GM12878 (cell line): ENCODE data around the gene ADRB1. TPM values are rescaled to one million over a fixed set of nuclear protein-coding genes. Genes with fewer than 3 reads are reported as not detected.

Source experiments
- ATAC-seq: fragments of 200-7000 bp; cut with Tn5 transposase; 3 replicates; pipeline ENCODE4 v1.9.1; 2020; ENCODE audit warnings: mild to moderate bottlenecking, moderate library complexity
- BruUV-seq: library from RNA; stranded (reverse); fragments of 400-500 nt; replicated peaks from 2 replicates; lab custom pipeline; 2021; lab: Mats Ljungman, UMichigan
- CTCF ChIA-PET: fragments of 300-600 bp; sonication (Branson Sonifier 250); formaldehyde crosslinking; extraction: SDS; loops from one replicate; lab custom pipeline; 2021; ENCODE audit warnings: inconsistent platforms; lab: Yijun Ruan, JAX
- POLR2A ChIA-PET: fragments of 350-600 bp; formaldehyde crosslinking; extraction: SDS; loops from one replicate; lab custom pipeline; 2021; ENCODE audit warnings: inconsistent platforms; lab: Charles Lee
- RAD21 ChIA-PET: fragments of 300-600 bp; sonication (Branson Sonifier 250); formaldehyde crosslinking; loops from one replicate; lab custom pipeline; 2023; ENCODE audit warnings: antibody characterized with exemption; ENCODE audit not compliant: unreplicated experiment; lab: Charles Lee
- SMC1A ChIA-PET: fragments of 300-600 bp; sonication (Branson Sonifier 250); formaldehyde crosslinking; loops from one replicate; lab custom pipeline; 2023; ENCODE audit not compliant: unreplicated experiment, uncharacterized antibody; lab: Charles Lee
- DNase-seq: peaks from one replicate; pipeline ENCODE4 v3.0.0-alpha.2; 2011; ENCODE audit warnings: low read depth, low spot score
- FAIRE-seq: peaks from 3 replicates; lab custom pipeline; 2011; peaks lifted over from hg19 to GRCh38; lab: Jason Lieb, UNC
- H2AFZ ChIP-seq: 2 replicates; pipeline ENCODE4 v1.6.0; 2011; ENCODE audit warnings: low read depth, low read length, control low read depth; ENCODE audit not compliant: control insufficient read depth
- H3K27ac ChIP-seq: 2 replicates; pipeline ENCODE4 v1.5.1; 2011; ENCODE audit warnings: control low read depth; ENCODE audit not compliant: control insufficient read depth, insufficient read depth
- H3K27me3 ChIP-seq, 2 experiments: replicated peaks in 1 of 2; 2 replicates each; pipeline versions ENCODE4 v1.6.0 to v1.6.1; 2011; ENCODE audit warnings: low read length in 1 of 2; ENCODE audit not compliant: control insufficient read depth in 2 of 2, insufficient read depth in 2 of 2
- H3K36me3 ChIP-seq, 2 experiments: 2 replicates each; pipeline ENCODE4 v1.5.1; 2011; ENCODE audit warnings: low read length in 1 of 2; ENCODE audit not compliant: control insufficient read depth in 2 of 2, insufficient read depth in 2 of 2
- H3K4me1 ChIP-seq: 2 replicates; pipeline ENCODE4 v1.6.1; 2011; ENCODE audit warnings: mild to moderate bottlenecking, low read length, moderate library complexity, mixed read lengths; ENCODE audit not compliant: control insufficient read depth, insufficient read depth
- H3K4me2 ChIP-seq: 2 replicates; pipeline ENCODE4 v1.6.0; 2011; ENCODE audit warnings: control low read depth; ENCODE audit not compliant: control insufficient read depth, insufficient read depth
- H3K4me3 ChIP-seq: fragments of 200-600 bp; sonication (generic); 2 replicates; pipeline ENCODE4 v1.5.1; 2016
- H3K79me2 ChIP-seq: 2 replicates; pipeline ENCODE4 v1.6.0; 2011; ENCODE audit warnings: low read length; ENCODE audit not compliant: control insufficient read depth, insufficient read depth
- H3K9ac ChIP-seq: 2 replicates; pipeline ENCODE4 v1.8.0; 2011; ENCODE audit warnings: low read length, control low read depth, mixed read lengths; ENCODE audit not compliant: control insufficient read depth, insufficient read depth
- H3K9me3 ChIP-seq: replicated peaks from 3 replicates; pipeline ENCODE4 v1.5.1; 2011; ENCODE audit warnings: mild to moderate bottlenecking, low read length; ENCODE audit not compliant: control insufficient read depth, insufficient read depth
- H4K20me1 ChIP-seq: 2 replicates; pipeline ENCODE4 v1.6.0; 2011; ENCODE audit not compliant: control insufficient read depth, insufficient read depth
- GATAD2B ChIP-seq: fragments of 450-650 bp; conservative IDR thresholded peaks from 2 replicates; pipeline ENCODE4 v1.6.1; 2017; ENCODE audit warnings: low read depth, mild to moderate bottlenecking, moderate library complexity
- NBN ChIP-seq: fragments of 450-650 bp; IDR thresholded peaks from 2 replicates; pipeline ENCODE4 v1.6.1; 2016
- SMAD5 ChIP-seq: IDR thresholded peaks from 2 replicates; pipeline ENCODE4 v1.6.1; 2016; ENCODE audit warnings: antibody characterized with exemption, low read depth
- WGBS: methylation state at CpG from one replicate; pipeline ENCODE4 v1.1.6; 2016; ENCODE audit warnings: low lambda C conversion rate; ENCODE audit not compliant: insufficient replicate concordance, insufficient coverage; ENCODE audit errors: missing lambda C conversion rate; 5-methylcytosine and 5-hydroxymethylcytosine counted together
- in situ Hi-C: fragments of 300-500 bp; cut with MboI; formaldehyde crosslinking; loops from 9 replicates; pipeline ENCODE4 v1.14.3; 2018; ENCODE audit warnings: mixed read lengths
- intact Hi-C: fragments of 100-400 bp; cut with micrococcal nuclease; formaldehyde crosslinking; loops from one replicate; pipeline ENCODE4 v1.14.2; 2022; ENCODE audit not compliant: unreplicated experiment
- polyA plus RNA-seq, 11 experiments: library from polyadenylated mRNA; depleted of rRNA in 4 of 11; unstranded in 6 of 11; stranded (reverse) in 5 of 11; fragments of >200 nt; fragmentation: Nextera tagmentation in 4 of 11; fragmentation: Illumina TruSeq in 1 of 11; extraction: Ambion mirVana in 4 of 11; extraction: Trizol in 1 of 11; gene quantifications; 1 replicate in 1 of 11; 2 replicates in 10 of 11; pipeline versions ENCODE4 v1.2.1 to v1.2.3, GENCODE V29; 2011 to 2016; ENCODE audit warnings: inconsistent platforms in 2 of 11, missing spikeins in 2 of 11, low read depth in 1 of 11
- total RNA-seq, 4 experiments: library from RNA; depleted of rRNA in 3 of 4; stranded (reverse); fragments of >200 nt in 3 of 4; fragmentation: Illumina TruSeq in 1 of 4; extraction: Trizol in 1 of 4; gene quantifications; 2 replicates each; pipeline versions ENCODE4 v1.2.1 to v1.2.3, GENCODE V29; 2013 to 2021
- TF ChIP-seq, protein P1 (sequence below): fragments of 450-650 bp; IDR thresholded peaks from 2 replicates; pipeline ENCODE4 v1.6.1; 2017; ENCODE audit warnings: low read depth, mild to moderate bottlenecking, moderate library complexity
- TF ChIP-seq, protein P2 (sequence below): fragments of 450-650 bp; IDR thresholded peaks from 2 replicates; pipeline ENCODE4 v1.6.1; 2016; ENCODE audit warnings: mild to moderate bottlenecking

ADRB1 gene
- total and polyA plus RNA-seq, 10 of the 15 experiments (the other 5 are each of a cell fraction or from before 2014, with no cell fraction given), result 0.26 to 4.5 (median 1.1) TPM

DNA sequence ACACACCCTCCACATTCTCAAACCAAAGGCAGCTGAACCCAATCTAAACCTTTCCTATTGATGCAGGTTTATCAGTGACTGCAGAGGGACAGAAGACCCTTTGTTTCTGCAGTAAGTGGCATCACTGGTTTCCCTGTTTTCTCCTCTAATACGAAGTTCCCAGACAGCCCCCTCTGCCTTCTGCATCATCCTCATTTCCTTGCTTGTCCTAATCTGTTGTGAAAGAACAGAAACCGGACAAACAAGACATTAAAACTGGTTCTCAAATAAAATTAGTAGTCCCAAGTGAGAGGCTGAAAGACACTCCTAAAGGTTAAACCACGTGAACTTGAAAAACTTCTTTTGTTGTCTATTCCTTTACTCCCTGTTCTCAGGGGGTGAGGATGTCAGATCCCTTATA is 10.1 kb upstream of the ADRB1 start:
- no peak overlapping the region for H3K27ac ChIP-seq
- H3K4me1 ChIP-seq, result no peaks in the 10 kb centered on the region
- no peak for FAIRE-seq
- no peak overlapping the region for H2AFZ ChIP-seq
- no peak overlapping the region for H3K9ac ChIP-seq
- no peak overlapping the region for H3K4me2 ChIP-seq
- ChIA-PET CTCF (interaction anchor here (1.2 kb wide), 1 partner anchor 13 kb away, joined by 3 read pairs; no protein-coding TSS in a partner anchor), RAD21 (interaction anchor here (1.0 to 1.3 kb wide), 2 partner anchors 9 to 17 kb away, joined by 3 read pairs; no protein-coding TSS in a partner anchor), SMC1A (interaction anchor here (0.7 to 1.5 kb wide), 5 partner anchors 9 to 24 kb away, joined by 3 to 6 read pairs (median 3); no protein-coding TSS in a partner anchor), POLR2A (interaction anchor here (0.5 kb wide), 1 partner anchor 66 kb away, joined by 4 read pairs; no protein-coding TSS in a partner anchor)
- H3K79me2 ChIP-seq, result no peaks in the 10 kb centered on the region
- TF ChIP-seq, protein P1, sequence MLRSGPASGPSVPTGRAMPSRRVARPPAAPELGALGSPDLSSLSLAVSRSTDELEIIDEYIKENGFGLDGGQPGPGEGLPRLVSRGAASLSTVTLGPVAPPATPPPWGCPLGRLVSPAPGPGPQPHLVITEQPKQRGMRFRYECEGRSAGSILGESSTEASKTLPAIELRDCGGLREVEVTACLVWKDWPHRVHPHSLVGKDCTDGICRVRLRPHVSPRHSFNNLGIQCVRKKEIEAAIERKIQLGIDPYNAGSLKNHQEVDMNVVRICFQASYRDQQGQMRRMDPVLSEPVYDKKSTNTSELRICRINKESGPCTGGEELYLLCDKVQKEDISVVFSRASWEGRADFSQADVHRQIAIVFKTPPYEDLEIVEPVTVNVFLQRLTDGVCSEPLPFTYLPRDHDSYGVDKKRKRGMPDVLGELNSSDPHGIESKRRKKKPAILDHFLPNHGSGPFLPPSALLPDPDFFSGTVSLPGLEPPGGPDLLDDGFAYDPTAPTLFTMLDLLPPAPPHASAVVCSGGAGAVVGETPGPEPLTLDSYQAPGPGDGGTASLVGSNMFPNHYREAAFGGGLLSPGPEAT, result no peak
- TF ChIP-seq NBN (no peak), SMAD5 (no peak), GATAD2B (no peak)
- TF ChIP-seq, protein P2, sequence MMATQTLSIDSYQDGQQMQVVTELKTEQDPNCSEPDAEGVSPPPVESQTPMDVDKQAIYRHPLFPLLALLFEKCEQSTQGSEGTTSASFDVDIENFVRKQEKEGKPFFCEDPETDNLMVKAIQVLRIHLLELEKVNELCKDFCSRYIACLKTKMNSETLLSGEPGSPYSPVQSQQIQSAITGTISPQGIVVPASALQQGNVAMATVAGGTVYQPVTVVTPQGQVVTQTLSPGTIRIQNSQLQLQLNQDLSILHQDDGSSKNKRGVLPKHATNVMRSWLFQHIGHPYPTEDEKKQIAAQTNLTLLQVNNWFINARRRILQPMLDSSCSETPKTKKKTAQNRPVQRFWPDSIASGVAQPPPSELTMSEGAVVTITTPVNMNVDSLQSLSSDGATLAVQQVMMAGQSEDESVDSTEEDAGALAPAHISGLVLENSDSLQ, result no peak
- H3K36me3 ChIP-seq, result no peaks in the 10 kb centered on the region
- DNase-seq, result no peak
- H3K9me3 ChIP-seq, result no peaks in the 10 kb centered on the region
- BruUV-seq, result no TSS peak
- no peak for ATAC-seq
- 78% methylated on average over 3 of the region's 3 CpGs for WGBS
- in situ Hi-C loops, result no loop called here
- no peaks in the 10 kb centered on the region; a peak in 1 of 4 replicates for H3K27me3 ChIP-seq
- H3K4me3 ChIP-seq, result no peak overlapping the region
- no peaks in the 10 kb centered on the region for H4K20me1 ChIP-seq
- intact Hi-C loops, result no loop called here
